ENCODE measurements around the gene PLA2G2F.

PLA2G2F gene

GRCh38 chr1:20188455-20188817 lies 49.3 kb downstream of the PLA2G2F start:
- TF ChIP-seq TAF1 (IDR thresholded peaks at IDR 0.05; ENCODE audit: borderline replicate concordance, insufficient read depth, low read length) (no peak), POLR2AphosphoS5 (IDR thresholded peaks at IDR 0.05; ENCODE audit: low read depth, low read length) (no peak), SIN3A (IDR thresholded peaks at IDR 0.05; ENCODE audit: borderline replicate concordance, insufficient read depth, low read length) (no peak), REST (IDR thresholded peaks at IDR 0.05; ENCODE audit: insufficient read depth in 1 of 2, low read depth in 2 of 2, low read length in 2 of 2) (no peak), FOXP2 (optimal IDR thresholded peaks at IDR 0.05; ENCODE audit: borderline replicate concordance, extremely low read depth, extremely low read length, insufficient read depth) (no peak)

GRCh38 chr1:20189664-20190063 lies 50.5 kb downstream of the PLA2G2F start:
- TF ChIP-seq FOXP2 (optimal IDR thresholded peaks at IDR 0.05; ENCODE audit: borderline replicate concordance, extremely low read depth, extremely low read length, insufficient read depth), result no peak
- no peak for TF ChIP-seq REST (IDR thresholded peaks at IDR 0.05; ENCODE audit: insufficient read depth in 1 of 2, low read depth in 2 of 2, low read length in 2 of 2)
- TF ChIP-seq POLR2AphosphoS5 (IDR thresholded peaks at IDR 0.05; ENCODE audit: low read depth, low read length), result no peak
- no peak for TF ChIP-seq SIN3A (IDR thresholded peaks at IDR 0.05; ENCODE audit: borderline replicate concordance, insufficient read depth, low read length)
- TF ChIP-seq TAF1 (IDR thresholded peaks at IDR 0.05; ENCODE audit: borderline replicate concordance, insufficient read depth, low read length), result no peak

GRCh38 chr1:20190256-20191160 lies 51.4 kb downstream of the PLA2G2F start:
- TF ChIP-seq TAF1 (IDR thresholded peaks at IDR 0.05; ENCODE audit: borderline replicate concordance, insufficient read depth, low read length) (no peak), FOXP2 (optimal IDR thresholded peaks at IDR 0.05; ENCODE audit: borderline replicate concordance, extremely low read depth, extremely low read length, insufficient read depth) (no peak), REST (IDR thresholded peaks at IDR 0.05; ENCODE audit: insufficient read depth in 1 of 2, low read depth in 2 of 2, low read length in 2 of 2) (no peak), SIN3A (IDR thresholded peaks at IDR 0.05; ENCODE audit: borderline replicate concordance, insufficient read depth, low read length) (no peak), POLR2AphosphoS5 (IDR thresholded peaks at IDR 0.05; ENCODE audit: low read depth, low read length) (no peak)

GRCh38 chr1:20191266-20191825 lies 52.2 kb downstream of the PLA2G2F start:
- no peak for TF ChIP-seq TAF1 (IDR thresholded peaks at IDR 0.05; ENCODE audit: borderline replicate concordance, insufficient read depth, low read length)
- TF ChIP-seq POLR2AphosphoS5 (IDR thresholded peaks at IDR 0.05; ENCODE audit: low read depth, low read length), result no peak
- no peak for TF ChIP-seq REST (IDR thresholded peaks at IDR 0.05; ENCODE audit: insufficient read depth in 1 of 2, low read depth in 2 of 2, low read length in 2 of 2)
- no peak for TF ChIP-seq SIN3A (IDR thresholded peaks at IDR 0.05; ENCODE audit: borderline replicate concordance, insufficient read depth, low read length)
- TF ChIP-seq FOXP2 (optimal IDR thresholded peaks at IDR 0.05; ENCODE audit: borderline replicate concordance, extremely low read depth, extremely low read length, insufficient read depth), result no peak

All from PFSK-1 (cell line).